K562 (cell line): Measurements from ENCODE around the gene TYMP. TPM values are rescaled to one million over a fixed set of nuclear protein-coding genes. Genes with fewer than 3 reads are reported as not detected.
A peak's percentile ranks its signal among the peaks of the same experiment; 100 is the strongest.

Source experiments
- ATAC-seq: fragments of 200-7000 bp; cut with Tn5 transposase; 3 replicates; pipeline ENCODE4 v1.9.1; 2020; ENCODE audit warnings: moderate library complexity
- BruUV-seq: library from RNA; stranded (reverse); fragments of 400-500 nt; replicated peaks from 2 replicates; lab custom pipeline; 2021; lab: Mats Ljungman, UMichigan
- CTCF ChIA-PET: fragments of 300-600 bp; formaldehyde crosslinking; extraction: SDS; loops from one replicate; lab custom pipeline; 2021; ENCODE audit warnings: low intra/inter-chr PET ratio; lab: Yijun Ruan, JAX
- POLR2A ChIA-PET: fragments of 300-600, 350-650 bp; sonication (Branson Sonifier 250); formaldehyde crosslinking; extraction: SDS; loops from one replicate; lab custom pipeline; 2021; ENCODE audit warnings: antibody characterized with exemption, inconsistent platforms; lab: Yijun Ruan, JAX
- DNase-seq, 4 experiments: peaks; one replicate each; pipeline versions ENCODE4 v3.0.0 to v3.0.0-alpha.2; 2011 to 2018; ENCODE audit warnings: low spot score in 3 of 4, mixed read lengths in 3 of 4; ENCODE audit errors: extremely low read depth in 1 of 4
- FAIRE-seq: peaks from 2 replicates; lab custom pipeline; 2011; peaks lifted over from hg19 to GRCh38; lab: Jason Lieb, UNC
- H2AFZ ChIP-seq: 2 replicates; pipeline ENCODE4 v1.6.0; 2011; ENCODE audit warnings: low read depth, low read length, control low read depth, inconsistent platforms
- H3K27ac ChIP-seq: fragments of 200-600 bp; 3 replicates; pipeline ENCODE4 v1.8.0; 2011; ENCODE audit warnings: low read depth, mild to moderate bottlenecking, control low read depth, inconsistent platforms, low read length, moderate library complexity, mixed read lengths; ENCODE audit errors: extremely low read depth
- H3K27me3 ChIP-seq, 2 experiments: fragments of 300-600 bp in 1 of 2; 2 replicates in 1 of 2; 3 replicates in 1 of 2; pipeline versions ENCODE4 v1.6.0 to v1.8.0; 2011; ENCODE audit warnings: inconsistent platforms in 2 of 2, low read length in 2 of 2, mild to moderate bottlenecking in 1 of 2, mixed read lengths in 1 of 2, moderate library complexity in 1 of 2; ENCODE audit not compliant: control insufficient read depth in 2 of 2, insufficient read depth in 2 of 2
- H3K36me3 ChIP-seq: fragments of 300-600 bp; 3 replicates; pipeline ENCODE4 v1.8.0; 2011; ENCODE audit warnings: mild to moderate bottlenecking, low read length, inconsistent platforms; ENCODE audit not compliant: control insufficient read depth, insufficient read depth
- H3K4me1 ChIP-seq, 2 experiments: fragments of 200-600 bp in 1 of 2; replicated peaks in 1 of 2; 2 replicates in 1 of 2; 3 replicates in 1 of 2; pipeline versions ENCODE4 v1.5.1 to v1.8.0; 2011; ENCODE audit warnings: inconsistent platforms in 2 of 2, low read length in 2 of 2, mild to moderate bottlenecking in 1 of 2, mixed read lengths in 1 of 2, moderate library complexity in 1 of 2; ENCODE audit not compliant: control insufficient read depth in 2 of 2, insufficient read depth in 2 of 2
- H3K4me2 ChIP-seq: 2 replicates; pipeline ENCODE4 v1.6.1; 2011; ENCODE audit warnings: low read length, control low read depth, inconsistent platforms, mixed read lengths; ENCODE audit not compliant: insufficient read depth
- H3K4me3 ChIP-seq: fragments of 200-600 bp; sonication (generic), shearing (Covaris generic); 2 replicates; pipeline ENCODE4 v1.5.1; 2016; ENCODE audit warnings: control low read depth, inconsistent platforms
- H3K79me2 ChIP-seq: fragments of 200-600 bp; 3 replicates; pipeline ENCODE4 v1.8.0; 2011; ENCODE audit warnings: low read length, inconsistent platforms; ENCODE audit not compliant: control insufficient read depth, insufficient read depth
- H3K9ac ChIP-seq, 2 experiments: 2 replicates each; pipeline versions ENCODE4 v1.6.0 to v1.6.1; 2011; ENCODE audit warnings: low read depth in 2 of 2, low read length in 2 of 2, control low read depth in 1 of 2, inconsistent platforms in 1 of 2, mild to moderate bottlenecking in 1 of 2, mixed read lengths in 1 of 2; ENCODE audit not compliant: insufficient read depth in 1 of 2
- H3K9me1 ChIP-seq: one replicate; pipeline ENCODE4 v1.6.0; 2011; ENCODE audit warnings: inconsistent platforms, mild to moderate bottlenecking, low read length, moderate library complexity; ENCODE audit not compliant: control insufficient read depth, insufficient read depth
- H3K9me3 ChIP-seq: replicated peaks from 2 replicates; pipeline ENCODE4 v1.5.1; 2011; ENCODE audit warnings: low read depth, low read length, inconsistent platforms; ENCODE audit not compliant: control insufficient read depth, insufficient read depth
- H4K20me1 ChIP-seq: replicated peaks from 2 replicates; pipeline ENCODE4 v1.6.1; 2011; ENCODE audit warnings: low read length, inconsistent platforms, mixed read lengths; ENCODE audit not compliant: control insufficient read depth, insufficient read depth
- L3MBTL2 ChIP-seq: fragments of 450-650 bp; IDR thresholded peaks from 2 replicates; pipeline ENCODE4 v1.6.1; 2016; ENCODE audit warnings: mild to moderate bottlenecking, moderate library complexity
- REST ChIP-seq, 2 experiments: fragments of 450-650 bp; formaldehyde crosslinking in 1 of 2; IDR thresholded peaks; 2 replicates each; pipeline versions ENCODE4 v1.4.0 to v1.6.1; 2014 to 2020; ENCODE audit warnings: mild to moderate bottlenecking in 2 of 2, borderline replicate concordance in 1 of 2, low read depth in 1 of 2
- ZNF551 ChIP-seq: fragments of 250-450 bp; sonication (Bioruptor Pico); IDR thresholded peaks from 2 replicates; pipeline ENCODE4 v1.5.0; 2021; ENCODE audit warnings: mild to moderate bottlenecking, moderate library complexity
- ZNF766 ChIP-seq: fragments of 200-800 bp; sonication (Bioruptor generic); conservative IDR thresholded peaks from 2 replicates; pipeline ENCODE4 v1.6.1; 2016; ENCODE audit warnings: missing genetic modification characterization, missing compliant biosample characterization
- WGBS: fragments of 100-300 bp; shearing (Covaris generic); methylation state at CpG from one replicate; pipeline ENCODE4 v1.1.6; 2016; ENCODE audit warnings: low coverage, mixed read lengths; ENCODE audit not compliant: insufficient coverage; ENCODE audit errors: missing lambda C conversion rate; 5-methylcytosine and 5-hydroxymethylcytosine counted together
- in situ Hi-C: fragments of 300-500 bp; cut with MboI; formaldehyde crosslinking; loops from 4 replicates; pipeline ENCODE4 v1.15.0; 2018; ENCODE audit warnings: inconsistent platforms, mixed read lengths
- intact Hi-C: fragments of 100-400 bp; cut with micrococcal nuclease; formaldehyde crosslinking; loops from 2 replicates; pipeline ENCODE4 v1.14.2; 2022
- polyA plus RNA-seq, 8 experiments: library from polyadenylated mRNA; depleted of rRNA in 4 of 8; stranded (reverse) in 5 of 8; unstranded in 3 of 8; fragments of >200 nt; fragmentation: Nextera tagmentation in 2 of 8; fragmentation: Illumina TruSeq in 1 of 8; extraction: Ambion mirVana in 2 of 8; extraction: Trizol in 1 of 8; gene quantifications; 2 replicates each; pipeline versions ENCODE4 v1.2.1 to v1.2.3, GENCODE V29; 2011 to 2014; ENCODE audit warnings: inconsistent platforms in 1 of 8, missing spikeins in 1 of 8
- total RNA-seq, 7 experiments: library from RNA; depleted of rRNA in 6 of 7; stranded (reverse); fragments of >200 nt in 6 of 7; fragmentation: Illumina TruSeq in 2 of 7; extraction: Trizol in 2 of 7; gene quantifications; 2 replicates each; pipeline versions ENCODE4 v1.2.1 to v1.2.3, GENCODE V29; 2011 to 2021; ENCODE audit warnings: low replicate concordance in 1 of 7
- TF ChIP-seq, protein P1 (sequence below): fragments of 200-800 bp; sonication (Bioruptor generic); IDR thresholded peaks from 2 replicates; pipeline ENCODE4 v1.6.1; 2017; ENCODE audit warnings: missing genetic modification characterization, missing compliant biosample characterization
- TF ChIP-seq, protein P2 (sequence below): conservative IDR thresholded peaks from 2 replicates; pipeline ENCODE4 v1.6.1; 2011; ENCODE audit warnings: low read depth, mild to moderate bottlenecking, low read length; ENCODE audit not compliant: control insufficient read depth
- TF ChIP-seq, protein P3 (sequence below): fragments of 450-650 bp; IDR thresholded peaks from one replicate; pipeline ENCODE4 v1.6.1; 2018; ENCODE audit warnings: mild to moderate bottlenecking, moderate library complexity; ENCODE audit not compliant: partially characterized antibody

Gene TYMP
- total and polyA plus RNA-seq, 9 of the 15 experiments (the other 6 are each of a cell fraction or from before 2014, with no cell fraction given), result 0.03 to 4.0 (median 2.4) TPM; not detected in 4

- ATAC-seq (peak; percentile 55), FAIRE-seq (no peak), DNase-seq (peak in 2 of 4 experiments; percentile 43 to 45)
- 22% methylated on average over 9 of the region's 35 CpGs for WGBS
- no peaks in the 10 kb centered on the region for H3K9me1 ChIP-seq
- H3K4me3 ChIP-seq, result no peak overlapping the region
- peaks cover 0 to 11% of the 10 kb centered on the region in 2 experiments; a peak in 1 of 5 replicates for H3K27me3 ChIP-seq
- H3K9me3 ChIP-seq, result no peaks in the 10 kb centered on the region
- no peak overlapping the region for H3K27ac ChIP-seq
- H2AFZ ChIP-seq, result no peak overlapping the region
- peaks cover 0 to 38% of the 10 kb centered on the region in 2 experiments; a peak in 3 of 5 replicates for H3K4me1 ChIP-seq
- BruUV-seq, result no TSS peak
- no peak overlapping the region for H3K9ac ChIP-seq
- H3K79me2 ChIP-seq, result no peaks in the 10 kb centered on the region
- ChIA-PET POLR2A (interaction anchor here (0.6 kb wide), 1 partner anchor 308 kb away, joined by 4 read pairs; no protein-coding TSS in a partner anchor), CTCF (no interaction called here)
- H3K4me2 ChIP-seq, result no peak overlapping the region
- intact Hi-C loops, result no loop called here
- no peaks in the 10 kb centered on the region for H3K36me3 ChIP-seq
- in situ Hi-C loops, result no loop called here
- no peaks in the 10 kb centered on the region for H4K20me1 ChIP-seq
- TF ChIP-seq L3MBTL2 (peak; percentile 33; the same call in 1 of the 2 replicates), REST (IDR thresholded peaks at IDR 0.05; ENCODE audit: borderline replicate concordance) (peak; percentile 91), REST (CRISPR knock-in tag; IDR thresholded peaks at IDR 0.05; ENCODE audit: low read depth) (no peak), ZNF766 (CRISPR knock-in tag) (no peak), ZNF551 (no peak)
- TF ChIP-seq, protein P1, sequence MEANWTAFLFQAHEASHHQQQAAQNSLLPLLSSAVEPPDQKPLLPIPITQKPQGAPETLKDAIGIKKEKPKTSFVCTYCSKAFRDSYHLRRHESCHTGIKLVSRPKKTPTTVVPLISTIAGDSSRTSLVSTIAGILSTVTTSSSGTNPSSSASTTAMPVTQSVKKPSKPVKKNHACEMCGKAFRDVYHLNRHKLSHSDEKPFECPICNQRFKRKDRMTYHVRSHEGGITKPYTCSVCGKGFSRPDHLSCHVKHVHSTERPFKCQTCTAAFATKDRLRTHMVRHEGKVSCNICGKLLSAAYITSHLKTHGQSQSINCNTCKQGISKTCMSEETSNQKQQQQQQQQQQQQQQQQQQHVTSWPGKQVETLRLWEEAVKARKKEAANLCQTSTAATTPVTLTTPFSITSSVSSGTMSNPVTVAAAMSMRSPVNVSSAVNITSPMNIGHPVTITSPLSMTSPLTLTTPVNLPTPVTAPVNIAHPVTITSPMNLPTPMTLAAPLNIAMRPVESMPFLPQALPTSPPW (CRISPR knock-in tag), result peak; percentile 29
- TF ChIP-seq, protein P2, sequence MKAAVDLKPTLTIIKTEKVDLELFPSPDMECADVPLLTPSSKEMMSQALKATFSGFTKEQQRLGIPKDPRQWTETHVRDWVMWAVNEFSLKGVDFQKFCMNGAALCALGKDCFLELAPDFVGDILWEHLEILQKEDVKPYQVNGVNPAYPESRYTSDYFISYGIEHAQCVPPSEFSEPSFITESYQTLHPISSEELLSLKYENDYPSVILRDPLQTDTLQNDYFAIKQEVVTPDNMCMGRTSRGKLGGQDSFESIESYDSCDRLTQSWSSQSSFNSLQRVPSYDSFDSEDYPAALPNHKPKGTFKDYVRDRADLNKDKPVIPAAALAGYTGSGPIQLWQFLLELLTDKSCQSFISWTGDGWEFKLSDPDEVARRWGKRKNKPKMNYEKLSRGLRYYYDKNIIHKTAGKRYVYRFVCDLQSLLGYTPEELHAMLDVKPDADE, result no peak
- TF ChIP-seq, protein P3, sequence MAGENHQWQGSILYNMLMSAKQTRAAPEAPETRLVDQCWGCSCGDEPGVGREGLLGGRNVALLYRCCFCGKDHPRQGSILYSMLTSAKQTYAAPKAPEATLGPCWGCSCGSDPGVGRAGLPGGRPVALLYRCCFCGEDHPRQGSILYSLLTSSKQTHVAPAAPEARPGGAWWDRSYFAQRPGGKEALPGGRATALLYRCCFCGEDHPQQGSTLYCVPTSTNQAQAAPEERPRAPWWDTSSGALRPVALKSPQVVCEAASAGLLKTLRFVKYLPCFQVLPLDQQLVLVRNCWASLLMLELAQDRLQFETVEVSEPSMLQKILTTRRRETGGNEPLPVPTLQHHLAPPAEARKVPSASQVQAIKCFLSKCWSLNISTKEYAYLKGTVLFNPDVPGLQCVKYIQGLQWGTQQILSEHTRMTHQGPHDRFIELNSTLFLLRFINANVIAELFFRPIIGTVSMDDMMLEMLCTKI, result no peak
Observed at GRCh38 chr22:50547263-50547985, 17.6 kb upstream of the TYMP start.
